HL-60 (cell line): Measurements from ENCODE around the gene MOK.

ENCODE experiments used
- GABPA ChIP-seq: IDR thresholded peaks from 2 replicates; pipeline ENCODE4 v1.6.1; 2012; ENCODE audit warnings: low read depth
- POLR2AphosphoS5 ChIP-seq: IDR thresholded peaks from 2 replicates; pipeline ENCODE4 v1.6.1; 2012; ENCODE audit warnings: low read depth
- TF ChIP-seq, protein P1 (sequence below): IDR thresholded peaks from one replicate; pipeline ENCODE4 v1.5.1; 2011; ENCODE audit warnings: low read length, control low read depth, inconsistent platforms; ENCODE audit not compliant: insufficient read depth
- TF ChIP-seq, protein P2 (sequence below): IDR thresholded peaks from 2 replicates; pipeline ENCODE4 v1.6.1; 2012; ENCODE audit warnings: low read depth; ENCODE audit not compliant: insufficient replicate concordance

DNA sequence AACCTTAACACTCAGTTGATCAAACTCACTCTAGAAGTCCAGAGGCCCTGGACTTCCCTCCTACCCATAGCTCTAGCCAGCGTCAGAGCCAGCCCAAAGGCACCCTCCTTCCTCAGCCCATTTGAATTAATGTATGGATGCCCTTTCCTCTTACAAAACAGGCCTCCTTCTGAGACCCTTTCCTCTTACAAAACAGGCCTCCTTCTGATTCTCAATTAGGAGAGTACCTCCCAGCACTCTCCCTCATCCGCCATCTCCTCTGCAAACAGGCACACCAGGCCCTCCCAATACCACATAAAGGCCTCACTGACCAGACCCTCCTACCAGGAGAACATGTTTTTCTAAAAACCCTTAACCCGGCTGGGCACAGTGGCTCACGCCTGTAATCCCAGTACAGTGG lies 65.7 kb downstream of the MOK start:
- TF ChIP-seq POLR2AphosphoS5 (no peak), GABPA (no peak)
- TF ChIP-seq, protein P1, sequence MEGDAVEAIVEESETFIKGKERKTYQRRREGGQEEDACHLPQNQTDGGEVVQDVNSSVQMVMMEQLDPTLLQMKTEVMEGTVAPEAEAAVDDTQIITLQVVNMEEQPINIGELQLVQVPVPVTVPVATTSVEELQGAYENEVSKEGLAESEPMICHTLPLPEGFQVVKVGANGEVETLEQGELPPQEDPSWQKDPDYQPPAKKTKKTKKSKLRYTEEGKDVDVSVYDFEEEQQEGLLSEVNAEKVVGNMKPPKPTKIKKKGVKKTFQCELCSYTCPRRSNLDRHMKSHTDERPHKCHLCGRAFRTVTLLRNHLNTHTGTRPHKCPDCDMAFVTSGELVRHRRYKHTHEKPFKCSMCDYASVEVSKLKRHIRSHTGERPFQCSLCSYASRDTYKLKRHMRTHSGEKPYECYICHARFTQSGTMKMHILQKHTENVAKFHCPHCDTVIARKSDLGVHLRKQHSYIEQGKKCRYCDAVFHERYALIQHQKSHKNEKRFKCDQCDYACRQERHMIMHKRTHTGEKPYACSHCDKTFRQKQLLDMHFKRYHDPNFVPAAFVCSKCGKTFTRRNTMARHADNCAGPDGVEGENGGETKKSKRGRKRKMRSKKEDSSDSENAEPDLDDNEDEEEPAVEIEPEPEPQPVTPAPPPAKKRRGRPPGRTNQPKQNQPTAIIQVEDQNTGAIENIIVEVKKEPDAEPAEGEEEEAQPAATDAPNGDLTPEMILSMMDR, result no peak
- TF ChIP-seq, protein P2, sequence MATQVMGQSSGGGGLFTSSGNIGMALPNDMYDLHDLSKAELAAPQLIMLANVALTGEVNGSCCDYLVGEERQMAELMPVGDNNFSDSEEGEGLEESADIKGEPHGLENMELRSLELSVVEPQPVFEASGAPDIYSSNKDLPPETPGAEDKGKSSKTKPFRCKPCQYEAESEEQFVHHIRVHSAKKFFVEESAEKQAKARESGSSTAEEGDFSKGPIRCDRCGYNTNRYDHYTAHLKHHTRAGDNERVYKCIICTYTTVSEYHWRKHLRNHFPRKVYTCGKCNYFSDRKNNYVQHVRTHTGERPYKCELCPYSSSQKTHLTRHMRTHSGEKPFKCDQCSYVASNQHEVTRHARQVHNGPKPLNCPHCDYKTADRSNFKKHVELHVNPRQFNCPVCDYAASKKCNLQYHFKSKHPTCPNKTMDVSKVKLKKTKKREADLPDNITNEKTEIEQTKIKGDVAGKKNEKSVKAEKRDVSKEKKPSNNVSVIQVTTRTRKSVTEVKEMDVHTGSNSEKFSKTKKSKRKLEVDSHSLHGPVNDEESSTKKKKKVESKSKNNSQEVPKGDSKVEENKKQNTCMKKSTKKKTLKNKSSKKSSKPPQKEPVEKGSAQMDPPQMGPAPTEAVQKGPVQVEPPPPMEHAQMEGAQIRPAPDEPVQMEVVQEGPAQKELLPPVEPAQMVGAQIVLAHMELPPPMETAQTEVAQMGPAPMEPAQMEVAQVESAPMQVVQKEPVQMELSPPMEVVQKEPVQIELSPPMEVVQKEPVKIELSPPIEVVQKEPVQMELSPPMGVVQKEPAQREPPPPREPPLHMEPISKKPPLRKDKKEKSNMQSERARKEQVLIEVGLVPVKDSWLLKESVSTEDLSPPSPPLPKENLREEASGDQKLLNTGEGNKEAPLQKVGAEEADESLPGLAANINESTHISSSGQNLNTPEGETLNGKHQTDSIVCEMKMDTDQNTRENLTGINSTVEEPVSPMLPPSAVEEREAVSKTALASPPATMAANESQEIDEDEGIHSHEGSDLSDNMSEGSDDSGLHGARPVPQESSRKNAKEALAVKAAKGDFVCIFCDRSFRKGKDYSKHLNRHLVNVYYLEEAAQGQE, result no peak
